Measurements from ENCODE around the gene FN3KRP. TPM values are rescaled to one million over a fixed set of nuclear protein-coding genes. Genes with fewer than 3 reads are reported as not detected.

Gene FN3KRP
- total and polyA plus RNA-seq, 2 of the 13 experiments (the other 11 are each of a cell fraction or from before 2014, with no cell fraction given), result 22.4 to 28.2 TPM

DNA sequence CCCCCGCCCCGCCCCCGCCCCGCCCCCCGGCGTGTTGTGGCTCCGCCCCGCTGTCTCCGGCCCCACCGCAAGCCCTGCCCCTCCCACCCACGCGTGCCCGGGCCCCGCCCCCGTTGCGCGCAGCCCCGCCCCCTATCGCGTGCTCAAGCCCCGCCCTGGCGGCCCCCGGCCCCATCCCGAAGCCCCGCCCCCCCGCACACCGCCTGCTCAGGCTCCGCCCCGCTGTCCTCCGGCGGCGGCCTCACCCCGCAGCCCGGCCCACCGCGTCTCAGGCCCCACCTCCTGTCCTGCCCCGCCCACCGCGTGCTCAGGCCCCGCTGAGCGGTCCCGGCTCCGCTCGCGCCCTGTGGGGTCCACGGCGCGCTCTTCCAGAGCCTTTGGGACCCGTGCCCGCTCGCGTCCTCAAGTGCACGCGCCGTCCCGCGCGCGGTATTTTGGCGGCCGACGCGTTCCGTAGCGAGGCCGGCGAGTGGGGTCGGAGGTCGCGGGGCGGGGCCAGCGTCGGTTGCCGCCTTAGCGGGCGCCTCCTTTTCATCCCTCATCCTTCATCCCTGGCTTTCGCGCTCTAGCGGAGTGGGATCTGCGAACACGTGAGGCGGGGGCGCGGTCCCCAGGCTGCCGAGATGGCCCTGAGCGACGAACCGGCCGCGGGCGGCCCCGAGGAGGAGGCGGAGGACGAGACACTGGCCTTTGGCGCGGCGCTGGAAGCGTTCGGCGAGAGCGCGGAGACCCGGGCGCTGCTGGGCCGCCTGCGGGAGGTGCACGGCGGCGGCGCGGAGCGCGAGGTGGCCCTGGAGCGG is 35.3 kb downstream of the FN3KRP start, which contains the start of gene TBCD (continued):
- TF ChIP-seq CREM (IDR thresholded peaks at IDR 0.05) (no peak; the same call in 1 of the 2 replicates), CREM (CRISPR knock-in tag; IDR thresholded peaks at IDR 0.05) (peak; percentile 37; the same call in 1 of the 2 replicates), DR1 (CRISPR knock-in tag; IDR thresholded peaks at IDR 0.05) (peak; percentile 73; the same call in 1 of the 2 replicates), ZNF546 (CRISPR knock-in tag; conservative IDR thresholded peaks at IDR 0.05) (0 out of 2 replicates have a peak, but pooled peaks have one; percentile 75), ZNF124 (CRISPR knock-in tag; IDR thresholded peaks at IDR 0.05) (peak; percentile 59; the same call in 1 of the 2 replicates), ZNF382 (CRISPR knock-in tag; IDR thresholded peaks at IDR 0.05; ENCODE audit: borderline replicate concordance) (no peak), U2AF2 (IDR thresholded peaks at IDR 0.05; ENCODE audit: low read depth, low read length) (no peak), ISL2 (CRISPR knock-in tag; IDR thresholded peaks at IDR 0.05) (peak; percentile 63; the same call in 1 of the 2 replicates), ZNF75D (CRISPR knock-in tag; IDR thresholded peaks at IDR 0.05; ENCODE audit: borderline replicate concordance) (no peak), ZNF775 (CRISPR knock-in tag; IDR thresholded peaks at IDR 0.05; ENCODE audit: borderline replicate concordance) (no peak), ZNF747 (CRISPR knock-in tag; IDR thresholded peaks at IDR 0.05; ENCODE audit: borderline replicate concordance) (peak; percentile 98), ZNF350 (CRISPR knock-in tag; IDR thresholded peaks at IDR 0.05; ENCODE audit: borderline replicate concordance, low read depth) (peak; percentile 84), ZNF33A (CRISPR knock-in tag; IDR thresholded peaks at IDR 0.05; ENCODE audit: borderline replicate concordance) (no peak)
- TF ChIP-seq, protein P1, sequence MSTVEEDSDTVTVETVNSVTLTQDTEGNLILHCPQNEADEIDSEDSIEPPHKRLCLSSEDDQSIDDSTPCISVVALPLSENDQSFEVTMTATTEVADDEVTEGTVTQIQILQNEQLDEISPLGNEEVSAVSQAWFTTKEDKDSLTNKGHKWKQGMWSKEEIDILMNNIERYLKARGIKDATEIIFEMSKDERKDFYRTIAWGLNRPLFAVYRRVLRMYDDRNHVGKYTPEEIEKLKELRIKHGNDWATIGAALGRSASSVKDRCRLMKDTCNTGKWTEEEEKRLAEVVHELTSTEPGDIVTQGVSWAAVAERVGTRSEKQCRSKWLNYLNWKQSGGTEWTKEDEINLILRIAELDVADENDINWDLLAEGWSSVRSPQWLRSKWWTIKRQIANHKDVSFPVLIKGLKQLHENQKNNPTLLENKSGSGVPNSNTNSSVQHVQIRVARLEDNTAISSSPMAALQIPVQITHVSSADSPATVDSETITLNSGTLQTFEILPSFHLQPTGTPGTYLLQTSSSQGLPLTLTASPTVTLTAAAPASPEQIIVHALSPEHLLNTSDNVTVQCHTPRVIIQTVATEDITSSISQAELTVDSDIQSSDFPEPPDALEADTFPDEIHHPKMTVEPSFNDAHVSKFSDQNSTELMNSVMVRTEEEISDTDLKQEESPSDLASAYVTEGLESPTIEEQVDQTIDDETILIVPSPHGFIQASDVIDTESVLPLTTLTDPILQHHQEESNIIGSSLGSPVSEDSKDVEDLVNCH (CRISPR knock-in tag; IDR thresholded peaks at IDR 0.05), result no peak
- TF ChIP-seq, protein P2, sequence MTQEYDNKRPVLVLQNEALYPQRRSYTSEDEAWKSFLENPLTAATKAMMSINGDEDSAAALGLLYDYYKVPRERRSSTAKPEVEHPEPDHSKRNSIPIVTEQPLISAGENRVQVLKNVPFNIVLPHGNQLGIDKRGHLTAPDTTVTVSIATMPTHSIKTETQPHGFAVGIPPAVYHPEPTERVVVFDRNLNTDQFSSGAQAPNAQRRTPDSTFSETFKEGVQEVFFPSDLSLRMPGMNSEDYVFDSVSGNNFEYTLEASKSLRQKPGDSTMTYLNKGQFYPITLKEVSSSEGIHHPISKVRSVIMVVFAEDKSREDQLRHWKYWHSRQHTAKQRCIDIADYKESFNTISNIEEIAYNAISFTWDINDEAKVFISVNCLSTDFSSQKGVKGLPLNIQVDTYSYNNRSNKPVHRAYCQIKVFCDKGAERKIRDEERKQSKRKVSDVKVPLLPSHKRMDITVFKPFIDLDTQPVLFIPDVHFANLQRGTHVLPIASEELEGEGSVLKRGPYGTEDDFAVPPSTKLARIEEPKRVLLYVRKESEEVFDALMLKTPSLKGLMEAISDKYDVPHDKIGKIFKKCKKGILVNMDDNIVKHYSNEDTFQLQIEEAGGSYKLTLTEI (CRISPR knock-in tag; conservative IDR thresholded peaks at IDR 0.05), result 0 out of 2 replicates have a peak, but pooled peaks have one; percentile 30
- TF ChIP-seq, protein P3, sequence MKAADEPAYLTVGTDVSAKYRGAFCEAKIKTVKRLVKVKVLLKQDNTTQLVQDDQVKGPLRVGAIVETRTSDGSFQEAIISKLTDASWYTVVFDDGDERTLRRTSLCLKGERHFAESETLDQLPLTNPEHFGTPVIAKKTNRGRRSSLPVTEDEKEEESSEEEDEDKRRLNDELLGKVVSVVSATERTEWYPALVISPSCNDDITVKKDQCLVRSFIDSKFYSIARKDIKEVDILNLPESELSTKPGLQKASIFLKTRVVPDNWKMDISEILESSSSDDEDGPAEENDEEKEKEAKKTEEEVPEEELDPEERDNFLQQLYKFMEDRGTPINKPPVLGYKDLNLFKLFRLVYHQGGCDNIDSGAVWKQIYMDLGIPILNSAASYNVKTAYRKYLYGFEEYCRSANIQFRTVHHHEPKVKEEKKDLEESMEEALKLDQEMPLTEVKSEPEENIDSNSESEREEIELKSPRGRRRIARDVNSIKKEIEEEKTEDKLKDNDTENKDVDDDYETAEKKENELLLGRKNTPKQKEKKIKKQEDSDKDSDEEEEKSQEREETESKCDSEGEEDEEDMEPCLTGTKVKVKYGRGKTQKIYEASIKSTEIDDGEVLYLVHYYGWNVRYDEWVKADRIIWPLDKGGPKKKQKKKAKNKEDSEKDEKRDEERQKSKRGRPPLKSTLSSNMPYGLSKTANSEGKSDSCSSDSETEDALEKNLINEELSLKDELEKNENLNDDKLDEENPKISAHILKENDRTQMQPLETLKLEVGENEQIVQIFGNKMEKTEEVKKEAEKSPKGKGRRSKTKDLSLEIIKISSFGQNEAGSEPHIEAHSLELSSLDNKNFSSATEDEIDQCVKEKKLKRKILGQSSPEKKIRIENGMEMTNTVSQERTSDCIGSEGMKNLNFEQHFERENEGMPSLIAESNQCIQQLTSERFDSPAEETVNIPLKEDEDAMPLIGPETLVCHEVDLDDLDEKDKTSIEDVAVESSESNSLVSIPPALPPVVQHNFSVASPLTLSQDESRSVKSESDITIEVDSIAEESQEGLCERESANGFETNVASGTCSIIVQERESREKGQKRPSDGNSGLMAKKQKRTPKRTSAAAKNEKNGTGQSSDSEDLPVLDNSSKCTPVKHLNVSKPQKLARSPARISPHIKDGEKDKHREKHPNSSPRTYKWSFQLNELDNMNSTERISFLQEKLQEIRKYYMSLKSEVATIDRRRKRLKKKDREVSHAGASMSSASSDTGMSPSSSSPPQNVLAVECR (CRISPR knock-in tag; IDR thresholded peaks at IDR 0.05; ENCODE audit: borderline replicate concordance), result peak; percentile 95
- TF ChIP-seq, protein P4, sequence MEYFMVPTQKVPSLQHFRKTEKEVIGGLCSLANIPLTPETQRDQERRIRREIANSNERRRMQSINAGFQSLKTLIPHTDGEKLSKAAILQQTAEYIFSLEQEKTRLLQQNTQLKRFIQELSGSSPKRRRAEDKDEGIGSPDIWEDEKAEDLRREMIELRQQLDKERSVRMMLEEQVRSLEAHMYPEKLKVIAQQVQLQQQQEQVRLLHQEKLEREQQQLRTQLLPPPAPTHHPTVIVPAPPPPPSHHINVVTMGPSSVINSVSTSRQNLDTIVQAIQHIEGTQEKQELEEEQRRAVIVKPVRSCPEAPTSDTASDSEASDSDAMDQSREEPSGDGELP (IDR thresholded peaks at IDR 0.05; ENCODE audit: borderline replicate concordance, low read depth), result peak; percentile 59; the same call in 1 of the 2 replicates
- TF ChIP-seq, protein P5, sequence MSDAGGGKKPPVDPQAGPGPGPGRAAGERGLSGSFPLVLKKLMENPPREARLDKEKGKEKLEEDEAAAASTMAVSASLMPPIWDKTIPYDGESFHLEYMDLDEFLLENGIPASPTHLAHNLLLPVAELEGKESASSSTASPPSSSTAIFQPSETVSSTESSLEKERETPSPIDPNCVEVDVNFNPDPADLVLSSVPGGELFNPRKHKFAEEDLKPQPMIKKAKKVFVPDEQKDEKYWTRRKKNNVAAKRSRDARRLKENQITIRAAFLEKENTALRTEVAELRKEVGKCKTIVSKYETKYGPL (CRISPR knock-in tag; IDR thresholded peaks at IDR 0.05), result peak; percentile 30; the same call in 1 of the 2 replicates
